ENCODE data around the gene CARD10.
"Not testable (repeated sequence)": the region's sequence is repeated elsewhere in the genome, so short reads cannot be mapped to it uniquely, and the experiment has no call there.

Gene CARD10

DNA sequence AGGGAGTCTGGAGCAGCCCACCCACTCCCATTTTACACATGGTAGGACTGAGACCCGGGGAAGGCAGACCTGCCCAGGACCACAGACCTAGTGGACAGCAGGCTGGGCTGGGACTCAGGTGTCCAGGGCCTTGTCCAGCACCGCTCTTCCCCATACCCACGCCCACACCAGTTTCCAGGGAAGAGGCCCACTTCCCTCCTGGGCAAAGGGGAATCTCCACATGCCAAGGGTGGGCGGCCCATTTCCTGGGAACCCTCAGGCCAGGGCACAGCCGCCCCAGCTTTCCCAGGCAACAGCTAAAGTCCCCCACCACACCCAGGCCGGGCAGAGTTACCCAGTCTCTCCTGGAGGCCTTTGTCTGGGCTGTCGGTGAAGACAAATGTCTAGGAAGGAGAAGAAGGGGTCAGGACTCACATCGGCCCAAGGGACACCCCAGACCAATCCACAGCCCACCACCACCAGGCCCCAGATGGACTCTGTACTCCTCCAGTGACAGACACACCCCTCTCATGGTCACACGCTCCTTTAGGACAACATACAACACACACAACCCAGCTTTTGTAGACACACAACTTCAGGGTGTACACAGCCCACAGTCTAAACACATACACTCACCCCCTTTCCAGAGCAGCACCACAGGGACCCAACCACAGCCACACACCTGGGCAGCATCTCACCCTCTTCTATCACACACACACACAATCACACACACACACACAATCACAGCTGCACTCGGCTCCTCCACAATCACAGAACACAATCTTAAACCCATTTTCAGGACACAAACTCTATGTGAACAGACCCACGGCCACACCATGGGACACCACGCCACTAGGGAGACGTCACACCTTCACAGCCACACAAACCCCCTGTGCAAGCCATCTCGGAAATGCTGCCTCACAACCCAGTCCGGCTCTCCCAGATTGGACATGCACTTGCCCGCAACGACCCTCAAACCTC, 38.5 kb downstream of the CARD10 start:
- H3K27ac Mint-ChIP-seq = peak overlapping the region; percentile 27
- H3K36me3 Mint-ChIP-seq = peaks cover 82% of the 10 kb centered on the region
- no peaks in the 10 kb centered on the region for H3K9me3 Mint-ChIP-seq
- no peak for ATAC-seq
- DNase-seq (ENCODE audit: low spot score in 2 of 2) = no peak
- no peak overlapping the region for H3K4me3 Mint-ChIP-seq
- peaks cover 37% of the 10 kb centered on the region for H3K4me1 Mint-ChIP-seq

DNA sequence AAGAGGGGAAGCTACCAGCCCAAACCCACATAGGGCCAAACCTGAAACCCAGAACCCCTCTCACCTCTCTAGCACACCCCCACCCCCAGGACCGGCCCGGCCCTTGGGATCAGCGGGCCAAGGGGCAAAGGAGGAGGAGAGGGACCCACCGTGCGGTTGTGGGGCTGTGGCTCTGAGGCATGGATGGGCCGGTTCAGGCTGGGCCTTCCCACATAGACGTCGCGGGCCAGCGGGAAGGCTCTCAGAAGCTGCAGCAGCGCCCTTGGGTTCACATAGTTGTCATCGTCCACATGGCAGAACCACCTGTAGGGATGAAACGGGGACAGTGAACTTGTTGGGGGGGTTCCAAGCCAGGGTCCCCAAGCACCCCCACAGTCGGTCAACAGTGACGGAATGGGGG, 40.0 kb downstream of the CARD10 start:
- H3K36me3 Mint-ChIP-seq = peaks cover 85% of the 10 kb centered on the region
- H3K4me1 Mint-ChIP-seq = peaks cover 43% of the 10 kb centered on the region
- no peak overlapping the region for H3K4me3 Mint-ChIP-seq
- ATAC-seq (no peak), DNase-seq (ENCODE audit: low spot score in 2 of 2) (no peak)
- H3K27ac Mint-ChIP-seq = no peak overlapping the region
- no peaks in the 10 kb centered on the region for H3K9me3 Mint-ChIP-seq

DNA sequence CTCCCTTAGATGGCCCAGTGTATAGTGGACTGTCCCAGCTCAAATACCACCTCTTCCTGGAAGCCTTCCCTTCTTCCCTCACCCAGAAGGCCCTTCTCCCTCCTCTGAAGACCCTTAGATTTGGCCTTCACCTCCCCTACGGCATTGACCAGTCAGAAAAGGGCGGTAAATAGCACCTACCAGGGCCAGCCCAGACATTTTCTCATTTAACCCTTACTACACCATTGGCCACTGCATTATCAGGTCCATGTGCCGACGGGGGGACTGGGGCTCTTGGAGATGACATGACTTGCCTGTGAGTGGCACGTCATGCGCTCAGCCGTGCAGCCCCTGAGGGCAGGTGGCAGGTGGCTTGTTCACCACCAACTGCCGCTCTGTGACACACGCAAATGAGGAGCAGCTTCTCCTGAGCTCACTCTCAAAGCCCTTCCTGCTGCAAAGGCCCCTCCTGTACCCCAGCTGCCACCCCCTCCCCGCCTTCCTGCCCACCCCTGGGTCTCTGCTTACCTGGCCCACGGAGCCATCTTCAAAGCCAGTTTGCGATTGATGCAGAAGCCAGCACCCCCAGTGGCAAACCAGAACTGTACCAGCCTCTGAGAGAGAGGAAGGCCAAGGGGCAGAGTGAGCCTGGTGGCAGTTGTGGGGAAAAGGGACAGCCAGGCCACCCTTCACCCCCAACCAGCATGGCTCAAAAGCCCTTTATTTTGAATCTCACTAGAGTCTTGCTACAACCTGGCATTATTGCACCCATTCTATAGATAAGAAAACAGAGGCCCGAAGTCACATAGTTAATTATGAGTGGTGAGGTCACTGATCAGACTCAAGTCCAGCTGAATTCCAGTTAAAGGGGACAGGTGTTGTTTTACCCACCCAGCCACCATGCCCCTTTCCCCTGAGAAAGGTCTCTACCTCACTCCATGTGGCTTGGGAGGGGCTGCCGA, 42.6 kb downstream of the CARD10 start:
- peaks cover 86% of the 10 kb centered on the region for H3K36me3 Mint-ChIP-seq
- no peak for ATAC-seq
- H3K4me1 Mint-ChIP-seq = peaks cover 26% of the 10 kb centered on the region
- peak overlapping the region; percentile 75 for H3K27ac Mint-ChIP-seq
- no peak overlapping the region for H3K4me3 Mint-ChIP-seq
- DNase-seq (ENCODE audit: low spot score in 2 of 2) = no peak
- H3K9me3 Mint-ChIP-seq = no peaks in the 10 kb centered on the region

DNA sequence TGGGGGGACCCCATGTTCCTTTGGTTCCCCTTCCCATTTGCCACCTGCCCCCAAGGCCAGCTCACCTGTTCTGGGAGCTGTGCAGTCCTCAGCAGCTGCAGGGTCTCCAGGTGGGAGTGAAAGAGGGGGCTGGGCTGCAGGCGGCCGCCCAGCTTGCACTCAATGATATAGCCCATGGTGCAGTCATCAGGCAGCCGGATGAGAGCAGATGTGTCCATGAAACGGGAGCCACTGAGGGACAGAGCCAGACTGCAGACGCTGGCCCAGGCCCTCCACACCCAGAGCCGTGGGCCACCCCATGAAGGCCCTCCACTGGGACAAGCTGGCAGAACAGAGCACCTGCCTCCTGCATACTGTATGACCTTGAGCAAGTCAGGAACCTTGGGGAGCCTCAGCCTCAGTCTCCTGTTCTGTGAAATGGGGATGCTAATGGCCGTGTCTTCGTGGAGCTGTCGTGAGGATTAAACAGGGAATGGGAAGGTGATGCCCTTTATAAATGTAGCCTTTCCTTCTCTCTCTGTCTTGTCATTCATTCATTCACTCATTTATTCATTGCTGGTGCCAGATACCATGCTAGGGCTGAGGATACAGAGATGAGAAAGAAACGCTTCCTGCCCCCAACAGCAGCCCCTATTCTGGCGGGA, 44.6 kb downstream of the CARD10 start:
- peak overlapping the region; percentile 73 for H3K27ac Mint-ChIP-seq

DNA sequence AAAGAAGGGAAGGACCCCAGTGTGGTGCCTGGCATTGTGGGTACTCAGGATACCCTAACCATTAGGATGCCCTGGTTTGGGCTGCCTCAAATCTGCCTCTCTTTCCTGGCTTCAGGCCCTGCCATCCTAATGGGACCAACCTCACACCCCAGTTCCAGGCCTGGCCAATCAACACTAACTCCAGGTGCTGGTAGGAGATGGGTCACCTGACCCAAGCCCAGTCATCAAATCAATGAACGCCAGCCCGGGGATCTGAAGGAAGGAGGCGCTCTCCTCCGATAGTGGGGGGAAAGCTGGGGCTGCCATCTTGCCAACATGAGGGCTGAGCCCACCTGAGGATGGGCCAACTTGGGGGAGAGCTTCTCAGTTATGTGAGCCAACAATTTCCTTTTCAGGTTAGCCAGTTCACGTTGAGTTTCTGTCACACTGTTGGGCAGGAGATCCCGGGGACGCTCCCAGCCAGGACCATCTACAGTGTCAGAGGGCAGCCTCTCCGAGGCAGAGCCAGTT, 45.7 kb downstream of the CARD10 start:
- DNase-seq (ENCODE audit: low spot score in 2 of 2) (no peak), ATAC-seq (peak; percentile 15)
- Mint-ChIP-seq H3K9me3 (no peaks in the 10 kb centered on the region), H3K27ac (peak overlapping the region; percentile 32), H3K4me3 (no peak overlapping the region), H3K36me3 (peaks cover 94% of the 10 kb centered on the region), H3K4me1 (peaks cover 26% of the 10 kb centered on the region)

More for the DNA sequence above, 44.6 kb downstream of the CARD10 start:
- DNase-seq (ENCODE audit: low spot score in 2 of 2) (no peak), ATAC-seq (no peak)
- H3K9me3 Mint-ChIP-seq = no peaks in the 10 kb centered on the region
- peaks cover 26% of the 10 kb centered on the region for H3K4me1 Mint-ChIP-seq
- peaks cover 96% of the 10 kb centered on the region for H3K36me3 Mint-ChIP-seq
- H3K4me3 Mint-ChIP-seq = no peak overlapping the region

DNA sequence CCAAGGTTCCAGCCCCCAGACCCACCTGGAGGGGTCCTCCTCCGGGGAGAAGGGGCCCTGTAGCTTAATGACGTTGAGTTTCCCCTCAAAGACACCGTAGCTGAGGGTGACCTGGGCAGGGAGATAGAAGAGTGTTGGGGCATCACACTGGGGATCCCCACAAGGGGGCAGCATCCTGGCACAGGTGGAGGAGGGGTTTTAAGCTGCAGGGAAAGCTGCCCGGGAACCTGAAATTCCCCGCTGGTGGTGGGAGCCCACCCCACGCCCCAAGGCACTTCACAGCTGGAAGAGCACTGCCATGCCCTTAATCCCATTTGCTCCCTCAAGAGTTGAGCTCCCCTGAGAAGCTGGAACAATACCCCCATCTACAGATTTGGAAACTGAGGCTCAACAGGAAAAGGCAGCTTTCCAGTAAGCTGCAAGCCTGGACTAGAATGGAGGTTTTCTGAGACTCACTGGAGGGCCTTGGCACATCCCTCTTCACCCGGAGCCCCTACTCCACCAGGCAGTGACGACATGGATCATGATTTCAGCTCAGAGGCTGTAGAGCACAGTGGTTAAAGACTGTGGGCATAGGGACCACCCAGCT, 46.7 kb downstream of the CARD10 start:
- no peak for DNase-seq (ENCODE audit: low spot score in 2 of 2)

DNA sequence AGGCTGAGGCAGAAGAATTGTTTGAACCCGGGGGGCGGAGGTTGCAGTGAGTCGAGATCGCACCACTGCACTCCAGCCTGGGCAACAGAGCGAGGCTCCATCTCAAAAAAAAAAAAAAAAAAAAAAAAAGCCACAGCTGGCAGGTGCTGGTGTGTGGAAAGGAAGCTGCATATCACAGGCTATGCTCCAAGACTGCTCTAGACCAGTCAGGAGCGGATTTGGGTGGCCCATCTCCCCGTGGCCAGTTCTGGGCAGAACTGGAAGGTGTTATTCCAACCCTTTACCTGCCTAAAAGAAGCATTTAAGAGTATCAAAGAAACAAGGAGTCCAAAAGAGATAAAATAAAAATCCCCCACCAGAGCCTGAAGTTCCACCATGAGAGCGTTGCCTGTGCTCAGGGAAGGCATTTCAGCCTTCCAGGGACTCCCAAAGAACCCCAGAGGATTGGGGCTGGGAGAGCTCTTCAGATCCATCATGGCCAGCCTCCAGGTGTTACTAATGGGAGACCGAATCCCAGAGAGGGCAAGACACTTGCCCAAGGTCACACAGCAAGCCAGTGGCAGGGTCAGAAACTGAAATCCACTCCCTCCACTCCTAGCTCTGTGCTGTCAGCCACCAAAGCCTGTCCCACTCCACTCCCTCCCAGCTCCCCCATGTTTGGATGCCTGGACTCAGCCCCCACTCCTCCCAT, 47.3 kb downstream of the CARD10 start:
- ATAC-seq = no peak
- H3K36me3 Mint-ChIP-seq = peaks cover 90% of the 10 kb centered on the region
- H3K27ac Mint-ChIP-seq = peak overlapping the region; percentile 41
- H3K4me3 Mint-ChIP-seq = no peak overlapping the region
- H3K4me1 Mint-ChIP-seq = peaks cover 26% of the 10 kb centered on the region
- DNase-seq (ENCODE audit: low spot score in 2 of 2) = no peak
- H3K9me3 Mint-ChIP-seq = no peaks in the 10 kb centered on the region

More for the DNA sequence above, 46.7 kb downstream of the CARD10 start:
- Mint-ChIP-seq H3K27ac (peak overlapping the region; percentile 41), H3K4me3 (no peak overlapping the region), H3K9me3 (no peaks in the 10 kb centered on the region), H3K4me1 (peaks cover 26% of the 10 kb centered on the region), H3K36me3 (peaks cover 94% of the 10 kb centered on the region)
- peak; percentile 47 for ATAC-seq

DNA sequence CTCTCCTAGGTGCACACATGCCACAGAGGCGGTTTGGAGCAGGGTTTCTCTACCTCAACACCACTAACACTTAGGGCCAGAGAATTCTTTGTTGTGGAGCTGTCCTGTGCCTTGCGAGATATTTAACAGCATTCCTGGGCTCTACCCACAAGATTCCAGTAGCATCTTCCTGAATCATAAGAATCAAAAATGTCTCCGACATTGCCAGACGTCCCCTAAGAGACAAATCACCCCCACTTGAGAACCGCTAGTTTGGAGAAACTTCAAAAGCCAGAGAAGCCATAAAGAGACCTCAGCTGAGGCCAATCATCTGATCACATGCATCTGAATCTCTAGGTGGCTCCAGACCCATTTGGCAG, 49.1 kb downstream of the CARD10 start:
- peaks cover 92% of the 10 kb centered on the region for H3K36me3 Mint-ChIP-seq

DNA sequence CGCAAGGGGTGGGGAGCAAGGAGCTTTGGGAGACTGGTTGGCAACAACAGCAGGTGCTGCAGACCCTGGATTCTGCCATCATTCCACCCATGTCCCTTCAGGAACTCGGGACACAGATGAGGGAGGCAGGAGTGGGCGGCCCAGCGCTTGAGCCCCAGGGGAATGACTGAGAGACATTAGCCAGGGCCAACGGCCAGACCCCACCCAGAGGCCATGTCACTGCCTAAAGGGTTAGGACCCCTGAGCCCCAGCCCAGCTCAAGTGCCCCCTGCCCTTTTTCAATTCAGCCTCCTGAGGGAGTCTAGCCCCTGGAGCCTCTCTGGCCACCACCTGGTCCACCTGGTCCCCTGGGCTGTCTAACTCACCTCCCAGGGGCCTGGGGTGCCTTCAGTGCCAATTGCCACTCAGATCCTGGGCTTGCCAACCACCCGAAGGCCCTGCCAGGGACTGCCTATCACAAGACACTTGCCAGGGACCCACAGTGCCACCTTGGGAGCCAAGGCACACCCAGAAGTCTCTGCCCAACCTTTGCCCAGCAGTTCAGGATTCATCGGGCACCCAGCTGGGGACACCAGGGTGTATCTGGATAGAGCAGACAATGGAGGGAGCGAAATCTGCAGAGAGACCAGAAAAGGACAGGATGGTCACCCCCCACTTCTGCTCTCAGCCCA, 49.7 kb downstream of the CARD10 start:
- no peak for DNase-seq (ENCODE audit: low spot score in 2 of 2)
- peaks cover 91% of the 10 kb centered on the region for H3K36me3 Mint-ChIP-seq
- ATAC-seq = no peak
- no peaks in the 10 kb centered on the region for H3K9me3 Mint-ChIP-seq
- H3K27ac Mint-ChIP-seq = peak overlapping the region; percentile 41
- H3K4me3 Mint-ChIP-seq = no peak overlapping the region
- H3K4me1 Mint-ChIP-seq = peaks cover 23% of the 10 kb centered on the region

More for the DNA sequence above, 49.1 kb downstream of the CARD10 start:
- no peak for ATAC-seq
- Mint-ChIP-seq H3K9me3 (no peaks in the 10 kb centered on the region), H3K4me1 (peaks cover 23% of the 10 kb centered on the region), H3K27ac (peak overlapping the region; percentile 41), H3K4me3 (no peak overlapping the region)
- DNase-seq (ENCODE audit: low spot score in 2 of 2) = no peak

DNA sequence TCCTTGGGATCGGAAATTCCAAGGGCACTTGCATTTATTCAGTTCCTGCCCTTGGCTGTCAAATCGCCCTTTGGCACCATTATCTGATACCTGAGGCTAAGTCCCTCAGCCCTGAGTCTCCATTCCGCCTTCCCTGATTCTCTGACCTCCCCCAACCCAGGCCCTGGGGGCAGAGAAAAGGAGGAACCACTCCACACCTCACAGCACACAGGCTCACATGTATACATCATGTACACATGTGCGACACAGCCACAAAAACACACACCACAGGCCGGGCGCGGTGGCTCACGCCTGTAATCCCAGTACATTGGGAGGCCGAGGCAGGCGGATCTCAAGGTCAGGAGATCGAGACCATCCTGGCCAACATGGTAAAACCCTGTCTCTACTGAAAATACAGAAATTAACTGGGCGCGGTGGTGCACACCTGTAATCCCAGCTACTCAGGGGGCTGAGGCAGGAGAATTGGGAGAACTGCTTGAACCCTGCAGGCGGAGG, 51.0 kb downstream of the CARD10 start:
- peaks cover 81% of the 10 kb centered on the region for H3K36me3 Mint-ChIP-seq
- H3K4me1 Mint-ChIP-seq = peaks cover 23% of the 10 kb centered on the region
- not testable (repeated sequence) for H3K4me3 Mint-ChIP-seq

DNA sequence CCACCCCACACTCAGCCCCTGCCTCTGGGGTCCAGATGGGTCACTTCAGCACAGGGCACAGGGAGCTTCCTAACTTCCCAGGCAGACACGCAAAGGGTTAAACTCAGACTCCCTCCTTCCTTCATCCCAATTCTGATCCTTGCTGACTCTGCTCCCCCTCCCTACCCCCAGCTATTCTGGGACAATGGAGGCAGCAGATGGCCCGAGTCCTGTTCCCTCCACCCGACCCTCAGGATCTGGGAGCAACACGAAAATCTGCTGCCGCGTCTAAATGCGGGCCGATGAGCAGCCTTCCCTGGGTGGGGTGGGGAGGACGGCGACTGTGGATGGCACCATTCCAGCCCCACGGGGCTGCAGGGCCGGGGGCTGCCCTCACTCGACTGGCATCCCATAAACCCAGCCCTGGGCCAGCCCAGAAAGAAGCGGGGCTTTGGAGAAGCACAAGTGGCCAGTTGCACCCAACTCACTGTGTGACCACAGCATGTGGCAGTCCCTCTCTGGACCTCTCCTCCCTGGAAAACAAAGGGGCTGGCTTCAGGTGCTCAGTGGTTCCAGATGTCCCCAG, 51.7 kb downstream of the CARD10 start:
- Mint-ChIP-seq H3K36me3 (peaks cover 73% of the 10 kb centered on the region), H3K27ac (peak overlapping the region; percentile 58), H3K4me1 (peaks cover 23% of the 10 kb centered on the region), H3K9me3 (no peaks in the 10 kb centered on the region), H3K4me3 (no peak overlapping the region)
- no peak for ATAC-seq
- no peak for DNase-seq (ENCODE audit: low spot score in 2 of 2)

More for the DNA sequence above, 51.0 kb downstream of the CARD10 start:
- not testable (repeated sequence) for ATAC-seq; DNase-seq (ENCODE audit: low spot score in 2 of 2); H3K9me3 Mint-ChIP-seq; H3K27ac Mint-ChIP-seq

DNA sequence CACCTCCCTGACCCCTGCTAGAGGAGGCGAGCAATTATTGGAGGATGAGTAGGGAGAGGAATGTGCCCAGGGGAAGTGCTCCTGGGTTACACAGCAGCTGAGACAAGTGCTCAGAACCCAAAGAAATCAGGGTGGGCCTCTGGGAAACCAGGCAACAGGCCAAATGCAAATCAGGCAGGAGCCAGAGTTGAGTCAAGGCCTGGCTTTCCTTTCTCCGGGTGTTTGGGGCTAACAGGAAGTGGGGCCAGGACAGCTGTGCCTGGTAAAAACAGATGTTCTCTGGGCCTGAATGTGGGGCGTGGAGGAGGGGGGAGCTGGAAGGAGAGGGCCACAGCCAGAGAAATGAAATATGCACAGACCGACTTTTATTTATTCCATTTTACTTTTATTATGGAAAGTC, 55.0 kb downstream of the CARD10 start:
- peaks cover 14% of the 10 kb centered on the region for H3K4me1 Mint-ChIP-seq
- H3K27ac Mint-ChIP-seq = no peak overlapping the region

DNA sequence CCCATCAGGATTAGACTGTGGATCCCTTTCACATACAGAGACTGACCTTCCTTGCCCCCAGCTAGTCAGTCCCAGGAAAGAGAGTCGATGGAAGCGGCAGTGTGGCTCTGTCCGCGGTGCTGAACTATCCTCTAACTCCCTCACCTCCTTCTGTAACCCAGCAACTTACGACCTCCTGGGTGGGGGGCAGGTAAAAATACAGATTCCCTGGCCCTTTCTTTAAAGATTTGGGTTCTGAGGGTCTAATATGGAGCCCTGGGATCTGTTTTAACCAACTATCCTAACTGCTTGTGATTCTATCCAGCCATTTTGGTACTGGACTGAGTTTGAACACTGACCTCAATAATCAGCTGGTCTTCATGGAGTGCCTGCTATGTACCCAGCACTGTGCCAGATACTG, 56.2 kb downstream of the CARD10 start:
- Mint-ChIP-seq H3K4me3 (no peak overlapping the region), H3K27ac (no peak overlapping the region), H3K4me1 (peaks cover 14% of the 10 kb centered on the region), H3K9me3 (no peaks in the 10 kb centered on the region), H3K36me3 (peaks cover 50% of the 10 kb centered on the region)
- no peak for ATAC-seq
- DNase-seq (ENCODE audit: low spot score in 2 of 2) = no peak

More for the DNA sequence above, 55.0 kb downstream of the CARD10 start:
- no peak for ATAC-seq
- no peak for DNase-seq (ENCODE audit: low spot score in 2 of 2)
- Mint-ChIP-seq H3K36me3 (peaks cover 55% of the 10 kb centered on the region), H3K4me3 (no peak overlapping the region), H3K9me3 (no peaks in the 10 kb centered on the region)
